ENCODE results near the gene CIC. TPM values are rescaled to one million over a fixed set of nuclear protein-coding genes. Genes with fewer than 3 reads are reported as not detected.

CIC gene
- 24.1 and 86.8 TPM in 2 replicates for total RNA-seq (2011; cell fraction: chromatin; rRNA removed; ENCODE audit: low replicate concordance)
- 64.6 and 65.9 TPM in 2 replicates for total RNA-seq (2011; cell fraction: nucleolus; rRNA removed)
- total RNA-seq (2011; cell fraction: nucleoplasm; rRNA removed): 39.3 and 41.3 TPM in 2 replicates
- total RNA-seq (2014; rRNA removed) (13.6 and 13.7 TPM in 2 replicates), total RNA-seq (2014; rRNA removed; fragmentation: Illumina TruSeq; extraction: Trizol) (1.5 and 2.2 TPM in 2 replicates), total RNA-seq (2015; rRNA removed; fragmentation: Illumina TruSeq; extraction: Trizol) (8.6 and 8.7 TPM in 2 replicates), total RNA-seq (2021) (37.6 and 44.7 TPM in 2 replicates), polyA plus RNA-seq (2011; rRNA removed) (3.0 and 5.8 TPM in 2 replicates), polyA plus RNA-seq (2014; fragmentation: Illumina TruSeq; extraction: Trizol) (12.0 and 21.5 TPM in 2 replicates), polyA plus RNA-seq (2014; fragmentation: Nextera tagmentation; extraction: Ambion mirVana) (under 1 TPM; 0.07 to 0.13 TPM), polyA plus RNA-seq (2014; rRNA removed) (18.9 and 19.9 TPM in 2 replicates), polyA minus RNA-seq (2011; rRNA and poly(A)+ RNA removed) (1.8 and 2.4 TPM in 2 replicates), Bru-seq, nascent RNA (percentile 64 among the genes with signal in this experiment), BruChase-seq, experiment 1, labeled RNA remaining after a 2-hour chase (percentile 64 among the genes with signal in this experiment), BruChase-seq, experiment 2, labeled RNA remaining after a 6-hour chase (percentile 69 among the genes with signal in this experiment)
- polyA plus RNA-seq (2011; cell fraction: cytosol; rRNA removed): 4.3 and 10.0 TPM in 2 replicates
- 37.3 and 64.7 TPM in 2 replicates for polyA plus RNA-seq (2011; cell fraction: nucleus; rRNA removed)
- polyA plus RNA-seq (2012): 24.4 and 27.9 TPM in 2 replicates
- 12.8 and 21.3 TPM in 2 replicates for polyA minus RNA-seq (2011; cell fraction: cytosol; rRNA and poly(A)+ RNA removed)
- polyA minus RNA-seq (2011; cell fraction: nucleus; rRNA and poly(A)+ RNA removed): 14.4 and 16.6 TPM in 2 replicates
- long read RNA-seq, experiment 1, partial matches to known transcripts: 15 of 38 reads
- long read RNA-seq, experiment 1, other reads (novel, unspliced or antisense): 21 of 38 reads
- long read RNA-seq, experiment 2, full-length matches to known transcripts: 1 of 42 reads
- long read RNA-seq, experiment 2, partial matches to known transcripts: 23 of 42 reads
- long read RNA-seq, experiment 2, other reads (novel, unspliced or antisense): 18 of 42 reads
- long read RNA-seq, experiment 3: 0 reads

DNA sequence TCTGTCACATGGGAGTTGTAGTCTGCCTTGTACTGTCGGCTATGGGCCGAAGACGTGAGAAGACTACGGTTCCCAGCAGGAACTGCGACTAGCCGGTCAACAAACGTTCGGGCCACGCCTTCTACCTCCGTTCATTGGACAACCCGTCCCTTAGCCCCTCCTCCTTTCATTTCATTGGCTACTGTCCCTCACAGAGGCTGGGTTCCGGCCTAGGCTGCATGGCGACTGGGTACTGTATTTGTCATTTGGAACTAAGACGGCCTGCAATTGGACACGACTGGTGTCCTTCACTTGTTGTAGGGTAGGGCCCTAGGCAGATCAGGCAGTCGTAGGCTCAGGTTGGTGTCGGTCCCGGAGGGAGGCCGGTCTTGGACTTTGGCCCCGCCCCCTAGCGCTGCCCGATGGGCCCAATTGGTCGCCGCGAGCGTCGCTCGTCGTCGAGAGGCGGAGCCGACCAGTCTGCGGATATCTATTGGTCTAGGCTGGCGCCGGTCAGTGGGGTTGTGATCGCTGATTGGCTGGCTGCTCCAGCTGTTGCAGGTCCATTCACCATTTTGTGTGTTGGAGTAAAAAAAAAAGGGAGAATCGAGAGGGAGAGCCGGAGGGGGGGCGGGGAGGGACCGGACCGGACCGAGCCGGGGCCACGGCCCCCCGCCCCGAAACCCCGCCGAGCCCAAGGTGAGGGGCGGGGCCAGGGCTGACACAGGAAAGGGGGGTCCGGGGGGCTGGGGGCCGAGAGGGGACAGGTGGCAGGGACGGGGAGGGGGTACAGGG is at the start of gene CIC:
Gene CIC, plus strand, starts transcription at position 549 of the 774 bp plus-strand sequence. CDS start 2,532 bp downstream, outside the sequence.
- DNase-seq (ENCODE audit: extremely low read depth in 1 of 4, low spot score in 3 of 4) (peak; percentile 85 to 100 (median 92)), ATAC-seq (peak; percentile 92), FAIRE-seq (peak; percentile 100)
- POLR2A ChIA-PET: interaction anchor here (0.6 to 2.9 kb wide), 4 partner anchors 11 to 24 kb away, joined by 3 to 16 read pairs (median 4); no protein-coding TSS in a partner anchor
- Histone ChIP-seq H3K9ac (ENCODE audit: insufficient read depth in 1 of 2, low read depth in 2 of 2, low read length in 2 of 2) (peak within 1 kb of the TSS; percentile 98 to 99), H2AFZ (ENCODE audit: low read depth, low read length) (peak within 1 kb of the TSS; percentile 97), H3K27ac (ENCODE audit: extremely low read depth, low read depth, low read length) (peak within 1 kb of the TSS; percentile 98), H4K20me1 (replicated peaks; ENCODE audit: control insufficient read depth, insufficient read depth, low read length) (no peaks in the 10 kb centered on the region), H3K4me1 (replicated peaks in 1 of 2; ENCODE audit: control insufficient read depth in 2 of 2, insufficient read depth in 2 of 2, low read length in 2 of 2) (peaks cover 17 to 51% of the 10 kb centered on the region in 2 experiments), H3K9me3 (replicated peaks; ENCODE audit: control insufficient read depth, insufficient read depth, low read depth, low read length) (no peaks in the 10 kb centered on the region), H3K4me2 (ENCODE audit: insufficient read depth, low read length) (peak within 1 kb of the TSS; percentile 96), H3K36me3 (ENCODE audit: control insufficient read depth, insufficient read depth, low read length) (peaks cover 29% of the 10 kb centered on the region; the same call in 2 of the 3 replicates), H3K27me3 (ENCODE audit: control insufficient read depth in 2 of 2, insufficient read depth in 2 of 2, low read length in 2 of 2) (no peaks in the 10 kb centered on the region), H3K79me2 (ENCODE audit: control insufficient read depth, insufficient read depth, low read length) (peaks cover 24% of the 10 kb centered on the region), H3K9me1 (ENCODE audit: control insufficient read depth, insufficient read depth, low read length) (no peaks in the 10 kb centered on the region), H3K4me3 (peak within 1 kb of the TSS; percentile 54)
- CTCF ChIA-PET (ENCODE audit: low intra/inter-chr PET ratio): no interaction called here
- intact Hi-C loops (cut with micrococcal nuclease): loop anchor here (2.0 kb wide), 1 partner anchor 14 kb away; the partner anchor contains the start of gene ERF
- TSS peak; percentile 63 for BruUV-seq (replicated peaks)
- WGBS (ENCODE audit: insufficient coverage, low coverage, missing lambda C conversion rate): 0% methylated on average over 33 of the region's 52 CpGs
- in situ Hi-C loops (cut with MboI): no loop called here
- TF ChIP-seq, protein P1, sequence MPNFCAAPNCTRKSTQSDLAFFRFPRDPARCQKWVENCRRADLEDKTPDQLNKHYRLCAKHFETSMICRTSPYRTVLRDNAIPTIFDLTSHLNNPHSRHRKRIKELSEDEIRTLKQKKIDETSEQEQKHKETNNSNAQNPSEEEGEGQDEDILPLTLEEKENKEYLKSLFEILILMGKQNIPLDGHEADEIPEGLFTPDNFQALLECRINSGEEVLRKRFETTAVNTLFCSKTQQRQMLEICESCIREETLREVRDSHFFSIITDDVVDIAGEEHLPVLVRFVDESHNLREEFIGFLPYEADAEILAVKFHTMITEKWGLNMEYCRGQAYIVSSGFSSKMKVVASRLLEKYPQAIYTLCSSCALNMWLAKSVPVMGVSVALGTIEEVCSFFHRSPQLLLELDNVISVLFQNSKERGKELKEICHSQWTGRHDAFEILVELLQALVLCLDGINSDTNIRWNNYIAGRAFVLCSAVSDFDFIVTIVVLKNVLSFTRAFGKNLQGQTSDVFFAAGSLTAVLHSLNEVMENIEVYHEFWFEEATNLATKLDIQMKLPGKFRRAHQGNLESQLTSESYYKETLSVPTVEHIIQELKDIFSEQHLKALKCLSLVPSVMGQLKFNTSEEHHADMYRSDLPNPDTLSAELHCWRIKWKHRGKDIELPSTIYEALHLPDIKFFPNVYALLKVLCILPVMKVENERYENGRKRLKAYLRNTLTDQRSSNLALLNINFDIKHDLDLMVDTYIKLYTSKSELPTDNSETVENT (CRISPR knock-in tag; IDR thresholded peaks at IDR 0.05): peak; percentile 70; the same call in 1 of the 2 replicates
- TF ChIP-seq NCOA2 (IDR thresholded peaks at IDR 0.05; ENCODE audit: partially characterized antibody in 2 of 2) (no peak), BHLHE40 (IDR thresholded peaks at IDR 0.05; ENCODE audit: low read length) (peak; percentile 1; the same call in 1 of the 2 replicates), BRD4 (IDR thresholded peaks at IDR 0.05) (no peak)
- TF ChIP-seq, protein P2, sequence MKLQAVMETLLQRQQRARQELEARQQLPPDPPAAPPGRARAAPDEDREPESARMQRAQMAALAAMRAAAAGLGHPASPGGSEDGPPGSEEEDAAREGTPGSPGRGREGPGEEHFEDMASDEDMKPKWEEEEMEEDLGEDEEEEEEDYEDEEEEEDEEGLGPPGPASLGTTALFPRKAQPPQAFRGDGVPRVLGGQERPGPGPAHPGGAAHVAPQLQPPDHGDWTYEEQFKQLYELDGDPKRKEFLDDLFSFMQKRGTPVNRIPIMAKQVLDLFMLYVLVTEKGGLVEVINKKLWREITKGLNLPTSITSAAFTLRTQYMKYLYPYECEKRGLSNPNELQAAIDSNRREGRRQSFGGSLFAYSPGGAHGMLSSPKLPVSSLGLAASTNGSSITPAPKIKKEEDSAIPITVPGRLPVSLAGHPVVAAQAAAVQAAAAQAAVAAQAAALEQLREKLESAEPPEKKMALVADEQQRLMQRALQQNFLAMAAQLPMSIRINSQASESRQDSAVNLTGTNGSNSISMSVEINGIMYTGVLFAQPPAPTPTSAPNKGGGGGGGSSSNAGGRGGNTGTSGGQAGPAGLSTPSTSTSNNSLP (IDR thresholded peaks at IDR 0.05; ENCODE audit: borderline replicate concordance, low read depth, low read length): peak; percentile 98
